ENCODE measurements around the gene JUN.

Gene JUN

DNA sequence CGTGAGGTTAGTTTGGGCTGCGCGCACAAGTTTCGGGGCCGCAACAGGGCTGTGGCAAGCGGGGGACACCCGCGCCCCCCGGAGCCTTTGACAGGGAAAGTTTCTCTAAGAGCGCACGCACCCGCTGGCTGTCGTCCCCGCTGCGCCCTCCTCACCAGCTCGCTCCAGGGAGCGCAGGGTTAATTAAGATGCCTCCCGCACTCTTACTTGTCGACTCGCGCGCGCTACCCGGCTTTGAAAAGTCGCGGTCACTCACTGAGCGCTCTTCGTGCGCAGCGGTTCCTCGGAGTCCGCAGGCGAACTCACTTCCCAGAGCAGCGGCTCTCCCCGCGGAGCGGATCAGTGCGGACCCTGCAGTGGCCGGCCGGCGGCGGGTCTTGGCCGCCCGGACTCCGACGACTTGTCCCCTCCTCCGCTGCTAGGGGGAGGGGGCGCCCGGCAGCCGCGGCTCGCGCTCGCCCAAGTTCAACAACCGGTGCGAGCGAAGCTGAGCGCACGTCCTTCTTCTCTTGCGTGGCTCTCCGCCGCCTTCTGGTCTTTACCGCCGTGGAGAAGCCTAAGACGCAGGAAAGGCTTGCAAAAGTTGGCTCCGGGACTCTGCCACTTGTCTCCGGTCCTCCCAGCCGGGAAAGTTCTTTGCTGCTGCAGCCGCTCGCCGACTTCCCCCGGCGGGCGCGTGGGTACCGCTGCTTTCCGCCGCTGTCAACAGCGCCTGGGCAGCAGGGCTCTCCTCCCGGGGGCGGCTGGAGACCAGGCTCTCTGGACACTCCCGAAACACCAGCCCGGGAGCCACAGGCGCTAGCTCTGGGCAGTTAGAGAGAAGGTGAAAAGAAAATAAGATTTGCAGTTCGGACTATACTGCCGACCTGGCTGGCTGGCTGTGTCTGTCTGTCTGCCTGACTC is 506 bp downstream of the JUN start:
- Mint-ChIP-seq H3K9me3 (peaks cover 5% of the 10 kb centered on the region), H3K36me3 (ENCODE audit: low read depth) (peaks cover 47% of the 10 kb centered on the region), H3K4me1 (ENCODE audit: low read depth) (peaks cover 34% of the 10 kb centered on the region), H3K27me3 (ENCODE audit: low read depth) (no peaks in the 10 kb centered on the region), H3K27ac (peak overlapping the region; percentile 99), H3K4me3 (peak overlapping the region; percentile 96)

DNA sequence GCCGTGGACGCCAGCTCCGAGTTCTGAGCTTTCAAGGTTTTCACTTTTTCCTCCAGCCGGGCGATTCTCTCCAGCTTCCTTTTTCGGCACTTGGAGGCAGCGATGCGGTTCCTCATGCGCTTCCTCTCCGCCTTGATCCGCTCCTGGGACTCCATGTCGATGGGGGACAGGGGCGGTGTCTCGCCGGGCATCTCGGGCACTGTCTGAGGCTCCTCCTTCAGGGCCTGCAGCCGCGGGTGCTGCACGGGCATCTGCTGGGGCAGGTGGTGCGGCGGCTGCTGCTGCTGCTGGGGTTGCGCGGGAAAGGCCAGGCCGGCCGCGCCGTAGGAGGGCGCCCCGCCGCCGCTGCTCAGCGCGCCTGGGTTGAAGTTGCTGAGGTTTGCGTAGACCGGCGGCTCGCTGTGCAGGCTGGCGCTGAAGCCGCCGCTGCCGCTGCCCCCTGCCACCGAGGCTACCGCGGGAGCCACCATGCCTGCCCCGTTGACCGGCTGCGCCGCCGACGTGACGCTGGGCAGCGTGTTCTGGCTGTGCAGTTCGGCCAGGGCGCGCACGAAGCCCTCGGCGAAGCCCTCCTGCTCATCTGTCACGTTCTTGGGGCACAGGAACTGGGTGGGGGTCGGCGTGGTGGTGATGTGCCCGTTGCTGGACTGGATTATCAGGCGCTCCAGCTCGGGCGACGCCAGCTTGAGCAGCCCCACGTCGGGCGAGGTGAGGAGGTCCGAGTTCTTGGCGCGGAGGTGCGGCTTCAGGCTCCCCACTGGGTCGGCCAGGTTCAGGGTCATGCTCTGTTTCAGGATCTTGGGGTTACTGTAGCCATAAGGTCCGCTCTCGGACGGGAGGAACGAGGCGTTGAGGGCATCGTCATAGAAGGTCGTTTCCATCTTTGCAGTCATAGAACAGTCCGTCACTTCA is 1.4 kb downstream of the JUN start:
- Mint-ChIP-seq H3K4me1 (ENCODE audit: low read depth) (peaks cover 31% of the 10 kb centered on the region), H3K27ac (peak overlapping the region; percentile 99), H3K4me3 (peak overlapping the region; percentile 96)

DNA sequence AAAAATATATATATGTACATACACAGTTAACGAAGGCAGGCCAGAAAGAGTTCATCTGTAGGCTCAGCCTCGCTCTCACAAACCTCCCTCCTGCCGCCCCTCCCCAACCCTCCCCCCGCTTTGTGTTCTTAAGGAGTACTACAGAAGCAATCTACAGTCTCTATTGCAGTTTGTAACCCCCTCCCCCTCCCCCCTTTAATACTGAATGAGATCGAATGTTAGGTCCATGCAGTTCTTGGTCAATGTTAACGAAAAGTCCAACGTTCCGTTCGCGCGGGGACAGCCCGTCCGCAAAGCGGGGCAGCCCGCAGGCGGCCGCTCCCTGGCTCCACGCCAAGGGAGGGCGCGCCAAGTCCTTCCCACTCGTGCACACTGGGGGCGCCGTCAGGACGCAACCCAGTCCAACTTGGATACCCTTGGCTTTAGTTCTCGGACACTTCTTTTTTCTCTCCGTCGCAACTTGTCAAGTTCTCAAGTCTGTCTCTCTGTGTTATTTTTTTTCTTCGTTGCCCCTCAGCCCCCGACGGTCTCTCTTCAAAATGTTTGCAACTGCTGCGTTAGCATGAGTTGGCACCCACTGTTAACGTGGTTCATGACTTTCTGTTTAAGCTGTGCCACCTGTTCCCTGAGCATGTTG is 2.2 kb downstream of the JUN start:
- no peaks in the 10 kb centered on the region for H3K27me3 Mint-ChIP-seq (ENCODE audit: low read depth)
- H3K4me3 Mint-ChIP-seq = peak overlapping the region; percentile 96
- peak overlapping the region; percentile 84 for H3K27ac Mint-ChIP-seq
- no peaks in the 10 kb centered on the region for H3K9me3 Mint-ChIP-seq
- peaks cover 29% of the 10 kb centered on the region for H3K4me1 Mint-ChIP-seq (ENCODE audit: low read depth)
- H3K36me3 Mint-ChIP-seq (ENCODE audit: low read depth) = peaks cover 33% of the 10 kb centered on the region

More for the DNA sequence above, 1.4 kb downstream of the JUN start:
- no peaks in the 10 kb centered on the region for H3K9me3 Mint-ChIP-seq
- H3K36me3 Mint-ChIP-seq (ENCODE audit: low read depth) = peaks cover 39% of the 10 kb centered on the region
- no peaks in the 10 kb centered on the region for H3K27me3 Mint-ChIP-seq (ENCODE audit: low read depth)

DNA sequence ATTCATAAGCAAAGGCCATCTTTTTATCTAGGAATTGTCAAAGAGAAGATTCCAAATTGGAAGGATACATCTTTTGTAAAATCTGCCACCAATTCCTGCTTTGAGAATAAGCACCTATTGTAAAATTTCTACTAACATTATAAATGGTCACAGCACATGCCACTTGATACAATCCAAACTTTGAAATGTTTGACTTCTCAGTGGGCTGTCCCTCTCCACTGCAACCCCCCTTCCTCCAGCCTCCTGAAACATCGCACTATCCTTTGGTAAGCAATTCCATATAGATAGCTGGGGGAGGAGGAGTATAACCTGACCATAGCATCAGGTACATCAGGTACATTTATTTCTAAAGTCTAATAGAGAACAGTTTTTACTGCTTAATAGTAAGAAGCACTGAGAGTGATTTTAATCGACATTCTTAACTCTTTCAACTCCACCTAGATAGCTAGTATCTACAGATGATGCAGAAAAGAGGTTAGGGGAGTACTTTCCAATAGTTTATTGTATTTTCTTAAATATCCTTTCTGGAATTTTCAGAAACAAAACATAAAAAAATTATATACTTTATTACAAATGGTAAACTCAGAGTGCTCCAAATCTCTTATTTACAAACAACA is 2.9 kb downstream of the JUN start:
- Mint-ChIP-seq H3K27ac (peak overlapping the region; percentile 36), H3K9me3 (no peaks in the 10 kb centered on the region), H3K4me1 (ENCODE audit: low read depth) (peaks cover 26% of the 10 kb centered on the region), H3K4me3 (peak overlapping the region; percentile 96), H3K27me3 (ENCODE audit: low read depth) (no peaks in the 10 kb centered on the region), H3K36me3 (ENCODE audit: low read depth) (peaks cover 33% of the 10 kb centered on the region)

DNA sequence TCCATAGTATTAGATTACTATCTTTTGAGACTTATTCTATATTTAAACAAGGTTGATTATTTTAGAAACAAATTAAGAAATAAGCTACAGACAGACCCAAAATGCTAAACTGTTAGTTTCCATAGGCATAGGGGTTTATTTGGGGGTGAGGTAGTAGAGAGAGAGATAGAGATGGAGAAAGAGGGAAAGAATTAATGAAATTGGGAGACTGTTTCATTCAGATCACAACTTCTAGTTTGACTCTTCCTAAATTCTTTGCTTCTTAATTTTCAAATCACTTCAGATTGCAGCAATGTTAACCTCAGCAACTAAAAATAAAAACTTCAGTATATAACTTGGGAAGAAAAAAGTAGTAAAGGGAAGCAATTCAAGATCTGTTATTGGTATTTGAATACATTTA is 3.4 kb downstream of the JUN start:
- H3K4me3 Mint-ChIP-seq = peak overlapping the region; percentile 96
- H3K4me1 Mint-ChIP-seq (ENCODE audit: low read depth) = peaks cover 26% of the 10 kb centered on the region
- peak overlapping the region; percentile 17 for H3K27ac Mint-ChIP-seq
- H3K36me3 Mint-ChIP-seq (ENCODE audit: low read depth) = peaks cover 33% of the 10 kb centered on the region
- no peaks in the 10 kb centered on the region for H3K9me3 Mint-ChIP-seq
- H3K27me3 Mint-ChIP-seq (ENCODE audit: low read depth) = no peaks in the 10 kb centered on the region

DNA sequence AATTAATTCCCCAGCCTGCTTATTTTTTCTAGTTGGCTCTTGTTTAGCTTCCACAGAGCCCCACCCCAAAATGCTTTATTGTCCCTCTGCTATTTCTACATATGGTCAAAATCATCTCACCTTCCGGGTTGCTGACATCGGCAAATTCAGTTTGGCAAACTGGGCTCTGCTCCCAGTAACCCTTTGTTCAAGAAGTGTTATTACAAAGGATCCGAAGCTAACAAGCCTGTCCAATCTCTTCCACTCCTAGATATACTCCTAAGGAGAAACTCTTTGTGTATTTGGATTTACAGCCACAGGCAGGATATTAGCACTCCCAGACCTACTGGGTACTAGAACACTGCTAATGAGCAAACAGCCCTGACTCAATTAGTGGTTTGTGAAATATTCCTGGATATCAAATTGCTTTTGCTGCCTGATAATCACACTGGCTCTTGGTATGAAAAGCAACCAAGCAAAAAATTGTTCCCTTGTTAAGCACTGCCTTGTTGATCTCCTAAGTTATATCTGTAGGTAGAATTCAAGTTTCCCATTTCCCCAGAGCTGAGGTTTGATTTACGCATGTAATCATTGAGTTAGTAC is 4.0 kb downstream of the JUN start:
- H3K4me3 Mint-ChIP-seq = peak overlapping the region; percentile 96
- peaks cover 33% of the 10 kb centered on the region for H3K36me3 Mint-ChIP-seq (ENCODE audit: low read depth)
- peaks cover 26% of the 10 kb centered on the region for H3K4me1 Mint-ChIP-seq (ENCODE audit: low read depth)
- H3K27me3 Mint-ChIP-seq (ENCODE audit: low read depth) = no peaks in the 10 kb centered on the region
- H3K9me3 Mint-ChIP-seq = no peaks in the 10 kb centered on the region
- no peak overlapping the region for H3K27ac Mint-ChIP-seq

DNA sequence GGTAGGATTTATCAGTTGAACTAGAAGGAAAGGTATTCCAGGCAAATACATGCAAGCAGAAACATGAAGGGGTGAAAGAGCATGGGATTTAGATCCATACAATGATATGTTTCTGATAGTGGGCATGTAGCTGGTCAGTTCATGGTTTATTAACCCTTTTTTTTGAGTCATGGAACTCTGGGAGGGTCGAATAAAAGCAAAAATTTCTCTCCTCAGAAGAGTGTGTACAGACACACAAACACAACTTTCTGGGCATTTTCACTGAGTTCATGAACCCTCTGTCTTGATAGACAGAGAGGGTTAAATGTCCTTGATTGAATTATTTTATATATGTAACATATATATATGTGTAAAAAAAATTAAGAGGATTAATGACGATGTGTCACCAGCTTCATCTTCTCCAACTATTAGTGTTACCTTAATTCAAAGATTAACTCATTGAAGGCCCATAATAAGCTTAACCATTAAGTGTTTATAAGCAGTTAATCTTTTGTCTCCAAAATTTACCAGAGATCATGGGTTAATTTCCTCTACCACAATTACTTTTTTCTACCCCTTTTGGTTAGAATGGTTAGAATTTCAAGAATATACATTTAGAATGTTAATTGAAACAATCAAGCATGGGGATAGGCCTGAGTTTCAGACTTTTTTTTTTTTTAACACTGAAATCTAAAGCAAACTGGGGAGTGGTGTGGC is 4.6 kb downstream of the JUN start:
- no peaks in the 10 kb centered on the region for H3K9me3 Mint-ChIP-seq
- H3K36me3 Mint-ChIP-seq (ENCODE audit: low read depth) = peaks cover 33% of the 10 kb centered on the region
- H3K4me1 Mint-ChIP-seq (ENCODE audit: low read depth) = peaks cover 26% of the 10 kb centered on the region
- H3K27ac Mint-ChIP-seq = no peak overlapping the region
- no peak overlapping the region for H3K4me3 Mint-ChIP-seq
- H3K27me3 Mint-ChIP-seq (ENCODE audit: low read depth) = no peaks in the 10 kb centered on the region

DNA sequence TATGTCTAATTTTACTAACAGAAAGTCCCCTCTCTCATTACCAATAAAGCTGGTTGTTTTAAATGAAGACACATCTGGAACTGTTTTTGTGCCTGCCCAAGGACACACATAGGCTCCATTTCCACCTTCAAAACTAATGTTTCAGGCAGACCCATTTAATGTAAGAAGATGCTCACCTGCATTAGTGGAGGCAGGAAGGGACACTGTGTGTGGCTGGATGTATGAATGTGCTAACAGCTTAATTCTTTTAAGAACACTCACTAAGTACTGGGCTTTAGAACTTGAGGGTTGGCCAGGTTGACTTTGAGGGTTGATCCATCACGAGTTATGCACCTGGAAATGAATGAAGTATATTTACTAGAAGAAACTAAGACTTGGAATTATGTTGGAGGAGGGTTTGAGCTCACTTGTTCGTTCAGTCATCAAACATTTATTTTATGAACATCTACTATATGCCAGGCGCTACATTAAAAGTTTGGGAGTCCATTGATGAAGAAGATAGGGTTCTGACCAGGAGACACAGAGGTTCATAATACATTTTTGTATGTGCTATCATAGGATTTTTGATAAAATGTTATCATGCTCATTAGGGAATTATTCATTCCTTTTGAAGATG is 5.4 kb downstream of the JUN start:
- Mint-ChIP-seq H3K9me3 (no peaks in the 10 kb centered on the region), H3K27ac (no peak overlapping the region), H3K36me3 (ENCODE audit: low read depth) (peaks cover 30% of the 10 kb centered on the region), H3K27me3 (ENCODE audit: low read depth) (no peaks in the 10 kb centered on the region), H3K4me1 (ENCODE audit: low read depth) (peaks cover 33% of the 10 kb centered on the region), H3K4me3 (no peak overlapping the region)

DNA sequence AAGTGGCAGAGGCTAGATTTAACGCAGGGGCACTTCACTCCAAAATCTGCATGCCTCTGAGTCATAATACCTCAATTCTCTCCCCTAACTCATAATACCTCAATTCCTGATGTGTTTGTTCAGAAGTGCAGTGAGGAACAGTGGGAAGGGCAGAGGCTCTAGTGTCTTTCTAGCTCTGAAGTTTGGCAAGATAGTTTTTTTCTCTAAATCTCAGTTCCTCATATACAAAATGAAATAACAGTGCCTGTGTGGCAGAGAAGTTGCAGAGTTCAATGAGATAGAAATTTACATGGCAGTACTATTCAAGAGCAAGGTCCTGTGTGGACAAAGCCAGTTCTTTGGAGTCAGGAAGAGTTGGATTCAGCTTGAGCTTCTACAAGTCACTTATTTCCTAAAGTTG is 9.8 kb downstream of the JUN start:
- Mint-ChIP-seq H3K27ac (no peak overlapping the region), H3K4me1 (ENCODE audit: low read depth) (peaks cover 21% of the 10 kb centered on the region), H3K27me3 (ENCODE audit: low read depth) (no peaks in the 10 kb centered on the region), H3K9me3 (no peaks in the 10 kb centered on the region), H3K4me3 (no peak overlapping the region), H3K36me3 (ENCODE audit: low read depth) (peaks cover 1% of the 10 kb centered on the region)

DNA sequence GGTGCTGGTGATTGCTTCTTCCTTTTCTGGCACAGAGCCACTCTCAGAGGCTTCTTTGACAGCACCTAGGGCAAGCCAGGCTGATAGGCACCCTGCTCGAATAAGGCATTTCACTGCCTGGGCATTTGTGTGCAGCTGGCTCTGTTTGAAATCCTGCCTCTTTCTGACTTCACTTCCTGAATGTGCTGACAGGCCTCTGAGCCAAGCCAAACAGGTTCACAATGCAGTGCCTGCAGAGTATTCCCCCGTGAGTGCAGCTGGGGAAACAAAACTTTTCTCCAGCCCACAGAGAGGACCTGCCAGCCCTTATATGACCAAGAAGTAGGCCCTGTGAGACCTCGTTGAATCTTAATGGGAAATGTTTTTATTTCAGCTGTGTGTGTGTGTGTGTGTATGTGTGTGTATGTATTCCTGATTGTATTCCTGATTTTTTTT is 10.4 kb downstream of the JUN start:
- Mint-ChIP-seq H3K4me1 (ENCODE audit: low read depth) (peaks cover 19% of the 10 kb centered on the region), H3K27ac (no peak overlapping the region), H3K9me3 (no peaks in the 10 kb centered on the region), H3K27me3 (ENCODE audit: low read depth) (no peaks in the 10 kb centered on the region), H3K4me3 (no peak overlapping the region), H3K36me3 (ENCODE audit: low read depth) (peaks cover 1% of the 10 kb centered on the region)

DNA sequence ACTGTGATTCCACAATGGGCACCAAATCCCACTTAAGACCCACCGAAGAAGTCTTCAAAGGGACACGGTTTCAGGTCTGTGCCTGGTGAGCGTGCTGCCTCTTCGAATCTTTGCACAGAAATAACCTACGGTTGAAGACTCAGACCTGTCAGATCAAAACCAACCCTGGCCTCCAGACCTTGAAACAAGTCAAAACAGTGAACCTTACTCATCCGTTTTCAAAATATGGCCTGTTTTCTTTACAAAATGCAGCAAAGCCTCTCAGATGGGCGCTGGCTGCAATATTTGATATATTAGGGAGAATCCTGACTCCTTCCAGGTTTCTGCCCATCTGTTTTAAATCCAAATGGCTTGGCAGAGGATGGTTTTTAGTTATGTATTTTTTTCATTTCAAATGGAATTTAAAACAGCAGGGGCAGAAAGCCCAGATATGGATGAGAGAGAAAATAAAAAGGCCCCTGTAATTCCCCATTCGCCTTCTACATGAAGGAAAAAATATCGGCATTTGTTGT is 14.0 kb downstream of the JUN start:
- Mint-ChIP-seq H3K36me3 (ENCODE audit: low read depth) (no peaks in the 10 kb centered on the region), H3K27ac (no peak overlapping the region), H3K4me3 (no peak overlapping the region), H3K9me3 (no peaks in the 10 kb centered on the region), H3K4me1 (ENCODE audit: low read depth) (peaks cover 19% of the 10 kb centered on the region), H3K27me3 (ENCODE audit: low read depth) (peaks cover 3% of the 10 kb centered on the region)

DNA sequence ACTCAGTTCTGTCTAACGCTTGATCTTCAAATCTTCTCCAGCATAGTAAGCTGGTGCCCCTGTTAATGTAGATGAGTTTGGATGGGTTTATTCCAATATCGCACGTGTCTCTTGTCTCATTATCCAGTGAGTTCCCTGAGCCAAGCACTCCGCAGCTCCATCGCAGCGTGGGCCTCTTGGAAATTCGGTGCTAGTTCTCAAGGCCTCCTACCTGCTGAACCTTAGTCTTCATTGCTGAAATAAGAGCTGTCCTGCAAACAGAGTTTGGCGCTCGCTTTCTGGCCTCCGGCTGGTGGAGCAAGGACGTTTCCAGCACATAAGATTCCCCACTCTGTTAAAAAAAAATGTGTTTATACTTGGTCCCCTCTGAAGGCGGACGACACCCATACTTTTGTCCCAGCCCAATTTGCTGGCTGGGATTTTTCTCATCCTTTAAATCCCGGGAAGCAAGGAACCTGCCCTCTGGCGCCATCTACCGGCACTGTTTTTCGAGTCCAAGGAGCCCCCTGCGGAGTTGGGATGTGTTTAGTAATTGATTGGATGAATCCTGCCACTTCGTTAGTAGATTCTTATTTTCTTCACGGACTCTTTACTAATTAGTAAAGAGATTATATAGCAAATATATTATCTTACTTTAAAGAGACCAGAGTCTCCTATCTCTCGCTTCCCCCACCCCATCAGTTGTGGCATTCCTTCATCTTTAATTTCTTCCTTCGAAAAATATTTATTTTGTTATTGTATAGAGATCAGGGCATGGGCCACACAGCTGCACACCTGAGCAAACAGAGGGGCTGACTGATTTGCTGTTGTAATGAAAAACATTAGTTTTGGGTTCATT is 14.7 kb downstream of the JUN start:
- Mint-ChIP-seq H3K36me3 (ENCODE audit: low read depth) (no peaks in the 10 kb centered on the region), H3K4me1 (ENCODE audit: low read depth) (peaks cover 19% of the 10 kb centered on the region), H3K9me3 (no peaks in the 10 kb centered on the region), H3K27me3 (ENCODE audit: low read depth) (peaks cover 3% of the 10 kb centered on the region), H3K4me3 (no peak overlapping the region), H3K27ac (no peak overlapping the region)

Measured in T-helper 1 cell treated with Interleukin-12 subunit alpha and Interleukin-12 subunit beta and Interleukin-4 antibody, amounts not matched to agents 30 μg/mL and 1 μg/mL, for 36 hours (primary cell).